A673 (cell line): ENCODE measurements around the gene TINAGL1. TPM values are rescaled to one million over a fixed set of nuclear protein-coding genes. Genes with fewer than 3 reads are reported as not detected.

Experiments used
- BruUV-seq: library from RNA; stranded (reverse); fragments of 400-500 nt; replicated peaks from 2 replicates; lab custom pipeline; 2021; lab: Mats Ljungman, UMichigan
- CTCF ChIA-PET: fragments of 300-600 bp; sonication (Branson Sonifier 250); formaldehyde crosslinking; loops from one replicate; lab custom pipeline; 2022; ENCODE audit warnings: antibody characterized with exemption; lab: Charles Lee
- POLR2A ChIA-PET: fragments of 300-600 bp; sonication (Branson Sonifier 250); formaldehyde crosslinking; loops from one replicate; lab custom pipeline; 2022; ENCODE audit warnings: antibody characterized with exemption; ENCODE audit not compliant: low non-redundant PET; lab: Charles Lee
- DNase-seq: peaks from one replicate; pipeline ENCODE4 v3.0.0-alpha.2; 2015; ENCODE audit warnings: low spot score
- H3K27ac ChIP-seq: fragments of 200-600 bp; sonication (generic); 2 replicates; pipeline ENCODE4 v1.5.1; 2016; ENCODE audit warnings: mixed run types, low read depth, mild to moderate bottlenecking, mixed read lengths, antibody characterized with exemption, low read length; ENCODE audit not compliant: poor library complexity, severe bottlenecking
- H3K27me3 ChIP-seq: fragments of 200-600 bp; sonication (generic); replicated peaks from 2 replicates; pipeline ENCODE4 v1.6.1; 2017; ENCODE audit warnings: mixed run types, low read depth, mild to moderate bottlenecking, mixed read lengths, antibody characterized with exemption, low read length; ENCODE audit not compliant: insufficient read depth, poor library complexity
- H3K36me3 ChIP-seq: fragments of 200-600 bp; sonication (generic); 2 replicates; pipeline ENCODE4 v1.6.1; 2016; ENCODE audit warnings: mixed run types, mild to moderate bottlenecking, mixed read lengths, antibody characterized with exemption, low read length; ENCODE audit not compliant: insufficient read depth, poor library complexity, severe bottlenecking
- H3K4me1 ChIP-seq: fragments of 200-600 bp; sonication (generic); 2 replicates; pipeline ENCODE4 v1.6.1; 2017; ENCODE audit warnings: mixed run types, mild to moderate bottlenecking, mixed read lengths, antibody characterized with exemption, low read length; ENCODE audit not compliant: insufficient read depth, poor library complexity, severe bottlenecking
- H3K4me3 ChIP-seq: fragments of 200-600 bp; sonication (generic); 2 replicates; pipeline ENCODE4 v1.5.1; 2016; ENCODE audit warnings: low read depth, mixed run types, mild to moderate bottlenecking, mixed read lengths, low read length; ENCODE audit not compliant: poor library complexity, severe bottlenecking
- H3K9me3 ChIP-seq: fragments of 200-600 bp; sonication (generic); 2 replicates; pipeline ENCODE4 v1.6.1; 2016; ENCODE audit warnings: mixed run types, low read depth, mild to moderate bottlenecking, mixed read lengths, antibody characterized with exemption, low read length; ENCODE audit not compliant: poor library complexity, severe bottlenecking
- EZH2 ChIP-seq: fragments of 200-600 bp; sonication (generic); IDR thresholded peaks from 2 replicates; pipeline ENCODE4 v1.6.1; 2017; ENCODE audit warnings: borderline replicate concordance, low read depth, mild to moderate bottlenecking, mixed read lengths, antibody characterized with exemption, low read length; ENCODE audit not compliant: poor library complexity, severe bottlenecking
- intact Hi-C: fragments of 100-400 bp; cut with micrococcal nuclease; formaldehyde crosslinking; loops from one replicate; pipeline ENCODE4 v1.10.0; 2022; ENCODE audit not compliant: unreplicated experiment
- total RNA-seq: library from RNA; stranded (reverse); gene quantifications from 2 replicates; pipeline ENCODE4 v1.2.3, GENCODE V29; 2021
- TF ChIP-seq, protein P1 (sequence below): fragments of 300-800, 200-600 bp; sonication (generic); conservative IDR thresholded peaks from 2 replicates; pipeline ENCODE4 v1.5.1; 2017; ENCODE audit warnings: low read depth, mild to moderate bottlenecking, antibody characterized with exemption, low read length, moderate library complexity, mixed read lengths

The TINAGL1 gene
- total RNA-seq, 1 experiment from 2014 or later = not detected

GRCh38 chr1:31615414-31615813, 39.1 kb downstream of the TINAGL1 start:
- no peak overlapping the region for H3K27ac ChIP-seq
- H3K4me1 ChIP-seq = peaks cover 2% of the 10 kb centered on the region
- POLR2A ChIA-PET = no interaction called here
- peaks cover 9% of the 10 kb centered on the region for H3K27me3 ChIP-seq
- BruUV-seq = no TSS peak
- no peak overlapping the region for H3K4me3 ChIP-seq
- CTCF ChIA-PET = no interaction called here
- intact Hi-C loops = no loop called here
- DNase-seq = no peak
- no peaks in the 10 kb centered on the region for H3K9me3 ChIP-seq
- no peaks in the 10 kb centered on the region for H3K36me3 ChIP-seq
- TF ChIP-seq, protein P1, sequence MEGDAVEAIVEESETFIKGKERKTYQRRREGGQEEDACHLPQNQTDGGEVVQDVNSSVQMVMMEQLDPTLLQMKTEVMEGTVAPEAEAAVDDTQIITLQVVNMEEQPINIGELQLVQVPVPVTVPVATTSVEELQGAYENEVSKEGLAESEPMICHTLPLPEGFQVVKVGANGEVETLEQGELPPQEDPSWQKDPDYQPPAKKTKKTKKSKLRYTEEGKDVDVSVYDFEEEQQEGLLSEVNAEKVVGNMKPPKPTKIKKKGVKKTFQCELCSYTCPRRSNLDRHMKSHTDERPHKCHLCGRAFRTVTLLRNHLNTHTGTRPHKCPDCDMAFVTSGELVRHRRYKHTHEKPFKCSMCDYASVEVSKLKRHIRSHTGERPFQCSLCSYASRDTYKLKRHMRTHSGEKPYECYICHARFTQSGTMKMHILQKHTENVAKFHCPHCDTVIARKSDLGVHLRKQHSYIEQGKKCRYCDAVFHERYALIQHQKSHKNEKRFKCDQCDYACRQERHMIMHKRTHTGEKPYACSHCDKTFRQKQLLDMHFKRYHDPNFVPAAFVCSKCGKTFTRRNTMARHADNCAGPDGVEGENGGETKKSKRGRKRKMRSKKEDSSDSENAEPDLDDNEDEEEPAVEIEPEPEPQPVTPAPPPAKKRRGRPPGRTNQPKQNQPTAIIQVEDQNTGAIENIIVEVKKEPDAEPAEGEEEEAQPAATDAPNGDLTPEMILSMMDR = no peak
- TF ChIP-seq EZH2 = no peak

- intact Hi-C loops = no loop called here
- H3K36me3 ChIP-seq = no peaks in the 10 kb centered on the region
- no peaks in the 10 kb centered on the region for H3K4me1 ChIP-seq
- no peak overlapping the region for H3K4me3 ChIP-seq
- BruUV-seq = no TSS peak
- no peak for DNase-seq
- H3K27me3 ChIP-seq = peaks cover 9% of the 10 kb centered on the region
- CTCF ChIA-PET = no interaction called here
- no peaks in the 10 kb centered on the region for H3K9me3 ChIP-seq
- TF ChIP-seq, protein P1 = no peak
- TF ChIP-seq EZH2 = no peak
- POLR2A ChIA-PET = no interaction called here
- no peak overlapping the region for H3K27ac ChIP-seq
Observed at GRCh38 chr1:31615939-31616338, 39.6 kb downstream of the TINAGL1 start.

GRCh38 chr1:31617218-31617915, 41.1 kb downstream of the TINAGL1 start, which contains the start of gene HCRTR1:
Gene HCRTR1, plus strand, starts transcription at chr1:31617689. Its CDS starts 1,504 bp downstream, at chr1:31619193.
- no peak for DNase-seq
- Histone ChIP-seq H3K9me3 (no peaks in the 10 kb centered on the region), H3K36me3 (no peaks in the 10 kb centered on the region), H3K4me1 (no peaks in the 10 kb centered on the region), H3K27ac (no peak within 1 kb of the TSS), H3K27me3 (peaks cover 9% of the 10 kb centered on the region), H3K4me3 (peak within 1 kb of the TSS; percentile 63)
- BruUV-seq = no TSS peak
- TF ChIP-seq, protein P1 = no peak
- TF ChIP-seq EZH2 = no peak
- ChIA-PET CTCF (interaction anchor here (1.1 to 1.2 kb wide), 2 partner anchors 12 to 47 kb away, joined by 4 to 6 read pairs; no protein-coding TSS in a partner anchor), POLR2A (no interaction called here)
- intact Hi-C loops = no loop called here
